Middle frontal gyrus (tissue), 1 donor: ENCODE results near the gene STK39.
"Not testable (repeated sequence)": the region's sequence is repeated elsewhere in the genome, so short reads cannot be mapped to it uniquely, and the experiment has no call there.

Experiments used
- DNase-seq: peaks from one replicate; pipeline ENCODE4 v3.0.0-alpha.2; 2015; ENCODE audit warnings: low spot score; ENCODE audit errors: extremely low spot score

STK39 gene

GRCh38 chr2:168247341-168248261 is at the start of gene STK39:
STK39 (minus strand) TSS chr2:168247595; CDS start chr2:168247435, 160 bp downstream.
- DNase-seq = peak; percentile 52

GRCh38 chr2:168295051-168295450 is 47.7 kb upstream of the STK39 start:
- no peak for DNase-seq

DNA sequence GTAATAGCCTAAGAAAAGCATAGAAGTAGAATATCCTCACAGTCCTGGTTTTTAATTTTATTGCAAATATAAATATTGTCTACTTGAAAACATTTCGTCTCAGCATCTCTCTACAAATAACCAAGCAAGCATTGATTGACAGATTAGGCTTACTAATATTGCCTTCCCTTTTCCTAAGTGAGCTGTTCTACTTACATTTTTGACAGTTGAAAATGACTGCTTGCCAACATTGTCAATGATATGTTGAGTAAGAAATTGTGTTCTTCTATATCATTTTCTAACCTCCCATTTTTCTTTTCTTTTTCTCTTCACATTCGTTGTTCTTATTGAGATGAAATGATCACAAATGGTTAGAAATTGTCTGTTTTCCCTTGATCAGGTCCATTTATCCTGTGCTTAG is 47.0 kb upstream of the STK39 start:
- DNase-seq = no peak

GRCh38 chr2:168293766-168294165 is 46.4 kb upstream of the STK39 start:
- no peak for DNase-seq

DNA sequence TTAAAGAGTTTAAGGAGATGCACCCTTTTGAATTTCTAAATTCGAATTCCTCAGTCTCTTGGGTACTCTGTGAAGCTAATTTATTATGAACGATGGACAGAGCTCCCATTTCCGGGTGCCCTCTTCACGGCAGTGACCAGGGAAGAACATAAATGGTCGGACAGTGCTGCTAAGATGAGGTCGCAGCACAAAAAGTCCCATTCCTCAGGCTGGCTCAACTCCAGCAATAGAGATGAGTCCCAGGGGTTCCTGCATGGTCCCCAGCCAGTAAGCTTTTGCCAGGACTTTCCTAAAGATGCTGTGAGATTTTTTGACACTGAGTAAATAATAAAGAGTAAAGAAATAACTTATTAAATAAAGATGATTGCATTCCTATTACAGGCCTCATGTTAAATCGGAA is 43.0 kb upstream of the STK39 start:
- DNase-seq = no peak

- DNase-seq = no peak
Measured at GRCh38 chr2:168289880-168290279, 42.5 kb upstream of the STK39 start.

DNA sequence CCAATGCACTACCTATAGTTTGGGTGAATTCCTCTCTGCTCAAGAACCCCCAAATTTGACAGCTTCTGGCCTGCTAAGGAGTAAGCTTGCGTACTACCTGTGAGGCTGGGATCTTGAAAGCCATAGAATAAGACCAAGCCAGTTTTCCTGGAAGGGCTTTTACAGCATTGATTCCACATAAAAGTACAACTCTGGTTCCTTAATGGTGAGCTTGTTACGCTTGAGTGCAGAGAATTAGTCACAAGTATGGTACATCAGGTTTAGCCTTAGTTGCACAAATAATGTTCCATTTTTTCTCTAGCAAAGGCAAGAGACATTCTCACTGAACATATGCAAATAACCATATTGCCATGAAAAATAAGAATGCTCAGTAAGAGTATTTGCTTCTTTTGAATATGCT is 39.1 kb upstream of the STK39 start:
- DNase-seq = no peak

- no peak for DNase-seq
Measured at GRCh38 chr2:168278424-168278888, 31.1 kb upstream of the STK39 start.

- DNase-seq = no peak
Measured at GRCh38 chr2:168277276-168277675, 29.9 kb upstream of the STK39 start.

DNA sequence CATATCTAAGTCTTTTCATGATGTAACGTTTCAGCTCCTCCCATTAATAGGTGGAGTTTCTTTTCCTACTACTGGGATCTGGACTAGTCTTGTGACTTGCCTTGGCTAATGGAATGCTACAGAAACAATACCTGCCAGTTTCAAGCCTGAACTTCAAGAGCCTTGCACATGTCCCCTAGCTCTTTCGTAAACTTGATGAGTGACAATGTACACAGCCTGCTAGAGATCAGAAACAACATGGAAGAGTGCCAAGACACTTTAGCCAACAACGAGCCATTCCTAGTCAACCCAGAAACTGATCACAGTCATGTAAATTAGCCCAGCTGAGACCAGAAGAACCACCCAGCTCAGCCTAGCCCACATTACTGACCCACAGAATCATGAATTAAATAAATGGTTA is 24.8 kb upstream of the STK39 start:
- DNase-seq = no peak

GRCh38 chr2:168262926-168263325 is 15.5 kb upstream of the STK39 start:
- not testable (repeated sequence) for DNase-seq

- no peak for DNase-seq
Measured at GRCh38 chr2:168256448-168256847, 9.1 kb upstream of the STK39 start.

DNA sequence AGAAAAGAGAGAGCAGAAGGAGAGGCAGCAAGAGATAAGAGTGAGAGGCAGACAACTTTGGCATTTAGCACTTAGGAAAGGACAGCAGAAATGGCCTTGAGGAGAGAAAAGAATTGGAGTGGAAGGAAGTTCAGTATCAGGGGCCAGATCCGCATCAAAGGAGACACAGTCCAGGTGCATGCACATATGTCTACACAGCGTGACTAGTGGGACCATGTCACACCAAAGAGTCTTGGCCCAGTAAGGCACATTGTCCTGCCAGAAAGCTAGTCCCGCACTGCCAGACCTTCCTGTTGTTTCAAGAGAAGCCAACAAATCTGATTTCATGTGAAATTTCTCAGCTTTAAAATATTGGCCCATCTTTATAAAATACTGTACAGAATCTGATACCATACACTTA is 8.5 kb upstream of the STK39 start:
- DNase-seq = no peak

DNA sequence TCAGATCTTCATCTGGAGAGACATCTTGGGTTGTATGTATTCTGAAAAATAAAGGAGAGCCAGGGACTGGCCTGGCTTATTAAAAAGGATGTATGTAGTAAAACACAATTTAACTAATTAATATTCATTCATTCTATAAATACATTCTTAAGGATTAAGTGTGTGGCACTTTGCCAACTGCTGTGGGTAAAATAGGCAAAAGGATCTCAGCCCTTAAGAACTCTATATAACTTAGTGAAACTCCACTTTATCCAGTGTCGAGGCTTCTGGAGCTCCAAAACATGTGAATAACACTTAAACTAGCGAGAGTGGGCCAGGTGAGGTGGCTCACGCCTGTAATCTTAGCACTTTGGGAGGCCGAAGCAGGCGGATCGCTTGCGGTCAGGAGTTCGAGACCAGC is 7.7 kb upstream of the STK39 start:
- no peak for DNase-seq

DNA sequence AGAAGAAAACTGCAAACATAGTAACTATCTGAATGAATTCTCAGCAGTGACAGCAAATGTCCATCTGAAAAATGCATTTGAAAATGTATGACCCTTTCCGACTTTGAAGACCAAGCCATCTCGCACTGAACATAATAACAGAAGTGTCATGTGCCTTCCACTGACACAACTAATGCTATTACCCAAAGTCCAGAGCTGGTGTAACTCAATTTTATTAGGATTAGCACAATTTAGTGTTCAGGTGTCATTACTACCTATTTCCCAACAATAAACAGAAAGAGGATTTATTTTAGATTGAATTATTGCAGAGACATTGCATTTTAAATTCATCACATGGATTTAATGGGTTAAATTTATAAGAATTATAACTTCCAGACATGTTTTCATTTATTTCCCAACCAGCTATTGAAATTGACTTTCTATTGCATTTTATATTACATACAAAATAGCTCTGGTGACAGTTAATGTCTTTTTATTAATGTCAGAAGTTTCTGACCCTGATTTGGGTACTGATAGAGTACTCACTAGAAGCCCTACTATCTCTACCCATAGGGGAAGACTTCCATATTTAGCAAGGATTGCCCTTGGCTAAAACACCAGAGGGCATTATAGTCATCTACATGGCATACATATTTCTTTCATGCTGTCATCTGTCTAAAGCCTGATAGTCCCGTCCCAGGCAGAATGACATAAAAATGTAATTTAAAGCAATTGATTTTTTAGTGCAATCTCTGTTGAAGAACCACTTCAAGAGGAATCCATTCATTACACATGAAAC is 7.0 kb upstream of the STK39 start:
- no peak for DNase-seq

- no peak for DNase-seq
Measured at GRCh38 chr2:168253379-168253778, 6.0 kb upstream of the STK39 start.

- DNase-seq = no peak
Measured at GRCh38 chr2:168252976-168253375, 5.6 kb upstream of the STK39 start.

DNA sequence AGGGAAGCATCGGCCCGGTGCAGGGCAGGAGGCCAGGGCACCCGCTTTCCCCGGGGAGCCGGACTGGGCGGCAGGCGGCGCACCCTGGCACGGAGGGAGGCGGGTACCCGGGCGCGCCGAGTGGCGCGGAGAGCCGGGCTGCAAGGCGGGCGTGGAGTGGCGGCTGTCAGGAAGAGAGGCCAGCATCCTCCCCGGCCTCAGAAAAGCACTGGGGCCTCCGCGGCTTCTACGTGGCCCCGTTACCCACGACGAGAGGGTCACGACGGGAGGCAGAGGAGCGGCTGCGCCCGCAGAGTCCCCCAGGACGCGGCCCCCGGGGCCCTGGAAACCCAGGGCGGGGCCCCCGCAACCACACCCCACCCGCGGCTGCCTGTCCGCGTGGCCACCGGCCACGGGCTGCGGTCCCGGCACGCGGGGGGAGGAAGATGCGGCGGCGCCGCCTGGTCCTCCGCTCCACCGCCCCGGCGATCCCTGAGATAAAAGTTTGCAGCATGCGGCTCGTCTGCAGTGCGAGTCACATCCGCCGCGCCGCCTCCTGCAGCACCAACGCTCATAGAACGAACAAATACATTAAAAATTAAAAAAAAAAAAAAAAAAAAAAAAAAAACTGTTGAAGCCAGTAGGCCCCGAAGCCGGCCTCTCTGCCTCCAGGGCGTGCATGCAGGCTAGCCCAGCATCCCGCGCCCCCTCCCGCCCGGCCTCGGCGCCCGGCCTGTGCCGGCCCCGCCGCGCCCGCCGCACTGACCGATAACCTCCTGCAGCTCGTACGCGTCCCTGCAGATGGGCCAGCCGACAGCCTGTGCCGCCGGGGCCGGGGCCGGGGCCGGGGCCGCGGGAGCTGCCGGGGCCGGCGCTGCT is 683 bp downstream of the STK39 start:
- peak; percentile 22 for DNase-seq

DNA sequence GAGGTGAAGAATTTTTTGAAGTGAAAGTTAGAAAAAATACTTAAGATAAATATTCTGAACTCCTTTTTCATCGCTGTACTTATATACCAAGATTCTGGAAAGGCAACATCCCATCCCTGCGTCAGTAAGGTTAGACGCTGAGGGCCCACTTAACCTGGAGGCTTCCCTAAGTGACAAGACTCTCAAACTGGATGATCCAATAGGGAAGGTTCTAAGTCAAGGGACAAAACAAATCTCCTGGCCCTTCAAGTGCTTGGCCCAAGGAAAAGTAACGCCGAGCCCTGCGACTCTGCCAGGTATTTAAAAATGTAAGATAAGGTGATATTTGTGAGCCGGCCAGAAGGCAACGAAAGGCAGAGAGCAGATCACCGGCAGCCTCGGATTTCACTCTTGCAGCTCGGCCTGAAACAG is 1.3 kb downstream of the STK39 start:
- DNase-seq = no peak

GRCh38 chr2:168245074-168245825 is 2.1 kb downstream of the STK39 start:
- no peak for DNase-seq

- DNase-seq = no peak
Measured at GRCh38 chr2:168244318-168244717, 3.1 kb downstream of the STK39 start.
